OCI-M2 (cell line): ENCODE measurements around the gene SNX13.
"Not testable (repeated sequence)": the region's sequence is repeated elsewhere in the genome, so short reads cannot be mapped to it uniquely, and the experiment has no call there.

Experiments used
- DNase-seq: peaks from one replicate; lab custom pipeline; 2025; ENCODE audit not compliant: unreplicated experiment; lab: John Stamatoyannopoulos, UW

SNX13 gene

DNA sequence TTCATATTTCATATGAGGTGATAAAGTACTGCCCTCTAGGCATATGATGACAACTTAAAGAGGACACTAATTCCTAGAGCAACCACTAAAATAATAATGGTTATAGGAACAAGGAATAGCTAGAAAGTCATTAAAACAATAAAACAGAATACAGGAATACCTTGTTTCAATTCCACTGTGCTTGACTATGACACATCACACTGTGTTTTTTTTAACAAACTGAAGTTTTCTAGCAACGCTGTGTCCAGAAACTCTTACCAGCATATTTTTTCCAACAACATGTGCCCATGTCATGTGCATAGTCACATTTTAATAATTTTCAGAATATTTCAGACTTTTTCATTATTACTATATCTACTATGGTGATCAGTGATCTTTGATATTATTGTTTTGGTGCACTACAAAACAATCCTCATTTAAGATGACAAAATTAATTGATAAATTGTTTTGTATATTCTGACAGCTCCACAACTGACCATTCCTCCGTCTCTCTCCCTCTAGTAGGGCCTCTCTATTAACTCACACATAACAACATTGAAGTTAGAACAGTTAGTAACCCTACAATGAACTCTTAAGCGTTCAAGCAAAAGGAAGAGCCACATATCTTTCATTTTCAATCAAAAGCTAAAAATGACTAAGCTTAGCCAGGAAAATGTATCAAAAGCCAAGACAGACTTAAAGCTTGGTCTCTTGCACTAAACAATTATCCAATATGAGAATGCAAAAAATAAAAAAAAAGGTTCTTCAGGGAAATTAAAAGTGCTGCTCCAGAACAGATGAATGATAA lies 85.8 kb downstream of the SNX13 start:
- no peak for DNase-seq

DNA sequence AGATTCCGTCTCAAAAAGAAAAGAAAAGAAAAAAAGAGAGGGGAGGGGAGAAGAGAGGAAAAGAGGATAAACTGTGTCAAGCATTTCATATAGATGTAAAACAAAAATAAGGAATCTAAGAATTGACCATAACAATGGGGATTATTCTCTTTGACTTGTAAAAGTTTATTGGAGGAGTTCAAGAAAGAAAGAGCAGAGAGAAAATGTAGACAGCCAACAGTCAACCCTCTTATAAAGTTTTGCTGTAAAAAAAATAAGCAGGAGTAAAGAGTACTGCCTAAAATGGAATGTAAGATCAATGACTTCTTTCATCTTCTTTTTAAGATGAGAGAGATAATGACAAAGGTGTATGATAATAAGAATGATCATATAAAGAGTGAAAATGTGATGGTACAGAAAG lies 87.9 kb downstream of the SNX13 start:
- no peak for DNase-seq

DNA sequence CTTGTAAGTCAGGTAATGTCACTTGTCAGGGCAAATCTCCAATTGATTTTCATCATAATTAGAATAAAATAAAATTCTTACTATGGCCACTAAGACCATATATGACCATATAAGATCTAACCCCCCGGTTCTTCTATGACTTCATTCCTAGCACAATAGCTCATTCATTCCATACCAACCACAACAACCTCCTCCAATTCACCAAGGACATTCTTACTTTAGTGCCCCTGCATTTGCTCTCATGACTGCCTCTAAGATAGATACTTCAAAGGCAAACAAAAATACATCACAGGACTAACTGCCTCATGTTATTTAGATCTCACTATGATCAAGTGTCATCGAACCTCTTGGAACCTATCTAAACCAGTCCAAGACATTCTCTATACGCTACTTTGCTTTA lies 90.8 kb downstream of the SNX13 start:
- no peak for DNase-seq

DNA sequence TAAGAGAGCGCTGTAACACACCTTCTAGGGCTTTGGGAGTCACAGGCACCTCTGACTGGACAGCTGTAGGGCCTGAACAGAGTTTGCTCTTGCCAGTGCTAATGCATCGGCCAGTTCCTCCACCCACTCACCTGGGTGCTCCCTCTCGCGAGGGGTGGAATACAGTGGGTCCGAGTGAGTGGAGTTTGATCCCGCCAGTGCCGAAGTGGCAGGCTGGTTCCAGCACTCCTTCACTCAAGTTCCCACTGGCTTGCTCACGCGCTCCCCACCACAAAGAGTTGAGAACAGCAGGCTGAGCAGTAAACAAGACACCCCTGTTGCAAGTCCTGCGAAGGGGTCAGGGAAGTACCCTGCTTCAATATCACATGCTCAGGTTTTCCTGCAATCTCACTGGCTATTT lies 91.8 kb downstream of the SNX13 start:
- DNase-seq: no peak

DNA sequence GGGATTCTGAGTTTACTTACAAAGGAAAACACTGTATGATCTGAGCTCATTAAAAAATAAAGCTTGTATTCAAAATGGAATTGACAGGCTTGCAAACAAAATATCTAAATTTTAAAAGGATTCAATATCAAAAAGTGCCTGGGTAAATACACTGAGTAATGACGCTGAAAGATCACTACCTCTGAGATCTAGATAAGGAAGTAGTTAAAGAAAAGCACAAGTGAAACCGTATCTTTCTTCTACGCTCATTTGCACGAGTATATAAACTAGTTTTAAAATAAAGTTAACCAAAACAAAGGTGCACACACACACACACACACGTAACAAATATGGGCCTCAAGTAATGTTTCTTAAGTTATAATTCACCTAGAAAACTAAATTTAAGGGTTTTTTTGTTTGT lies 93.4 kb downstream of the SNX13 start:
- DNase-seq: no peak

DNA sequence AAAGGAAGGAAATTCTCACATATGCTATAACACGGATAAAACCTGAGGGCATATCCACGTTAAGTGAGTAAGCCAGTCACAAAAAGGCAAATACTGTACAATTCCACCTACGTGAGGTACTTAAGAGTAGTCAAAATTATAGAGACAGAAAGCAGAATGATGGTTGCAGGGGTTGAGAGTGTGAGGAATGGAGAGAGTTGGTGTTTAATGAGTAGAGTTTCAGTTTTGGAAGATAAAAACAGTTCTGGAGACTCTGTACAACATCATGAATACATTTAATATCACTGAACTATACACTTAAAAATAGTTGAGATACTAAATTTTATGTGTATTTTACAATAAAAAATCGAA lies 95.1 kb downstream of the SNX13 start:
- DNase-seq: no peak

DNA sequence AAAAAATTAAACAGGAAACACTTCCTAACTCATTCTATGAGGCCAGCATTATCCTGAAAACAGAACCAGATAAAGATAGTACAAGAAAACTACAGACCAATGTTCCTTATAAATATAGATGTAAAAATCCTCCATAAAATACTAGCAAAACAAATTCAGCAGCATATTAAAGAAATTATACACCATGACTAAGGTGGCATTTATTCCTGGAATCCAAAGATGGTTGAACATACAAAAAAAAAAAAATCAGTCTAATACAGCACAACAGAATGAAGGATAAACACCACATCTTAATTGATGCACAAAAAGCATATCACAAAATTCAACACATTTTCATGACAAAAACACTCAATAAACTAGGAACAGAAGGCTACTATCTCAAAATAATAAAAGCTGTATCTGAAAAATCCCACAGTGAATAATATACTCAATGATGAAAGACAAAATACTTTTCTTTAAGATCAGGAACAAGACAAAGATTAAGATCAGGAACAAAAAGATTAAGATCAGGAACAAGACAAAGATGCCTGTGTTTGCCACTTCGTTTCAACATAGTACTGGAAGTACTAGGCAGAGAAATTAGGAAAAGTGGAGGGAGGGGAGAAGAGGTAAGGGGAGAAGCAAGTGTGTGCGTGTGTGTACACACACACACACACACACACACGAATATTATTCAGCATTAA lies 95.6 kb downstream of the SNX13 start:
- no peak for DNase-seq

DNA sequence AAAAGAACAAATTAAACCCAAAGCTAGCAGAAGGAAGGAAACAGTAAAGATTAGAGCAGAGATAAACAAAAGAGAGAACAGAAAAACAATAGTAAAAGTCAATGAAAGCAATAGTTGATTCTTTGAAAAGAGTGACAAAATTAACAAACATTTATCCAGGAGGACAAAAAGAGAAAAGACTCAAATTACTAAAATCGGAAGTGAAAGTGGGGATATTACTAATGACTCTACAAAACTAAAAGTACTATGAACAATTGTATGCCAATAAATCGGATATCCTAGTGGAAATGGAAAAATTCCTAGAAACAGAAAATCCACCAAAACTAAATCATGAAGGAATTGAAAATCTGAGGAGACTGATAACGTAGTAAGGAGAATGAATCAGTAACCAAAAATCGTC lies 96.3 kb downstream of the SNX13 start:
- no peak for DNase-seq

DNA sequence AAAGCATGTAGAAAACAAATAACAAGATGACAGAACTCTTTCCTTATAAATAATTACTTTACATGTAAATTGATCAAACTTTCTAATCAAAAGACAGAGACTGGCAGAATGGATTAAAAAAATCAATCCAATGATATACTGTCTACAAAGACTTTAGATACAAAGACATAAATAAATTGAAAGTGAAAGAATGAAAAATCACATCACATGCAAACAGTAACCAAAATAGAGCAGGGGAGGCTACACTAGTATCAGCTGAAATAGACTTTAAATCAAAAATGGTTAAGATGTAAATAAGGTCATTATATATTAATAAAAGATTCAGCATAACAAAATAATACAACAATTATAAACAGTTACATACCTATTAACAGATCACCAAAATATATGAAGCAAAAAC lies 97.3 kb downstream of the SNX13 start:
- DNase-seq: no peak

DNA sequence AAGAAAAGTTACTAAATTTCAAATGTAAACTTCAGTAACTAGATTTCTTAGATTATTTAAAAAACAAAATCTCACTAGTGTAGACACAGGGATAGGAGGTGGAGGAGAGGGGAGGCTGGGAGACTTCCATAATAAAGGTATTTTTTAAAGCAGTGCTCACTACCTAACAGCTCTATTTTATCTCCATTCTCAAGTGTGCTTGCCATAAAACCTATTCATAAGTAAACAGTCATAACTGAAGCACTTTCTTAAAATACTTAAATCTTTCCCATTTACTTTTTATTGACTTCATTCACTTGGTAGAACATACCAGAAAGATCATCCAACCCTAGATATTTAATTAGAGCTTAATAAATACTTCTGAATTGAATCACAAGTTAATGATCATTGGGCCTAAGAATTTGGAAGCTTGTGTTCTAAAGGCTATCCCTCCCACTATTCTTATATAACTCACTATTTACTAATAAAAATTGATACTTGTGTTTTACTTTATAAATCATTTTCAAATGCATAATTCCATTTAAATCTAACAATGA lies 107.4 kb downstream of the SNX13 start:
- DNase-seq: no peak

DNA sequence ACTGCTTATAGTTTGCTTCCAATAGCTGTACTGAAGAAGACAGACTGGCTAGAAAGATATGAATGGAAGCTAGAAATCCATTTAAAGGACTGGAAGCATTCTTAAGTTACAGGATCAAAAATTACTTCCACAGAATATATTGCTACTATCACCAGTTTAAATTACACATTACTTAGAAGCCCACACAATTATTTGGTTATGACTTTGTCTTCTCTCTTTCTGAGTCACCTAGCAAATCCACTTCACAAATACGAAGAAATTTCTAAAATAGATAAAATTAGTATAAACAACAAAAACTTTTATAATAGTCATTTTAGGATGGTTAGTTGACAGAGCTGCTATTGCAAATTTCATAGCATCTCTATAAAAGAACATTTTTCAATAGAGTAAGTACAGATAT lies 108.1 kb downstream of the SNX13 start:
- no peak for DNase-seq

DNA sequence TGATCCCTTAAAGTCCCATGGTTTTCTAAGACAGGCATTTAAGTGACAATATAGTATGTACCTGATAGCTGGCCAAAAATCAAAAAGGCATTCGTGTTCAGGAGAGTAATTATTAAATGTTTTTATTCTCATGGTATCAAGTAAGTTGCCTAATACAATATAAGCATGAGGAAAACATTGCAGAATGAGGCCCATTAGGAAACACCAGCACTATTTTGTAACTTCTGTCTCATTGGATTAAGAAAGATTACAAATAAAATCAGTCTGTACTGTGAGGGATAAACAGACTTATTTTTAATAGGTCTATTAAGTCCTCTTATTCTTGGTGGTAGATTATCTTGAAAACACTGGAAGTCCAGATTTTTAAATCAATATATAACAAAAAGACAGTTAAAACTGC lies 110.1 kb downstream of the SNX13 start:
- no peak for DNase-seq

DNA sequence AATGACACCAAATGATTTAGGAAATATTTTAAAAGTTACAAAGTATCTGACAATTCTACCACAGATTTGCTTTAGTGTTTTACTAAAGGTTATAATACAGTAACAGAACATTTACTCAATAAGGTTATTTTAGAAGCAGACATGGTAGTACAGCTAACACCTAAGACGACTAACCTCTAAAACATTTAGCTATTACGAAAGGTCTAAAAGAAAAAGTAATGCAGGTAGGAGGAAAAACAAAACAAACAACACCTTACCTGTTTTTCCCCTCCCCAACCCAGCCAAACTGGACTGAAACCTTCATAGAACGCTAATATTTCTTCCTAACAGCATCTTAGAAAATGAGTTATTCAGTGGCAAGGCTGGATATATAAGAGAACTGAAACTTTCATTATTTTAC lies 111.3 kb downstream of the SNX13 start:
- no peak for DNase-seq

DNA sequence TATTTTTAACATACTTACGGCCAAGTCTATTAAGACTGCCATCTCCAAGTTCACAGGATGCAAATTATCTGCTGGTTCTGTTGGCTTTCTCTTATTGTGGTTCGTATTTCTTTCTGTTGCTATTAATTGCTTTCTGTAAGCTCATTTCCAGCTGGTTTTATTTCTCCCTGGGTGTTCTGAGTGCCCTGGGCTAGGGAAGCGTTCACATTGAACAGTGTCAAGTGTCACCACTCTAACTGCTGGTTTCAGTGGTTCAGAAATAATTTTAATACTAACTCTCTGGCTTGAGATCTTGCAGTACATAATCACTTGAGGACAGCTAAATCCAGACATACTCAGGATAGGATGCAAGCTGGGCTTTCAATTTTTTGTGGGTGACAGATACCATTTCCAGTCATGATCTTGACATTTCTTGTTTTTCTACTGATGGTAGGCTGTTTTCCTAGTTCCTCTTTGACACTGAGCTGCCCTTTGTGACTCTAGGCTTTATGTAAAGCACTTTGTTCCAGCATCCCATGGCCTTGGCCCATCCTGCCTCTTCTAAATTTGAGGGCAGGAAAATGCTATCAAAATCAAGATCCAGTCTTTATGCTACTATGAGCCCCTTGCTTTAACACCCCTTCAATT lies 117.6 kb downstream of the SNX13 start:
- no peak for DNase-seq

DNA sequence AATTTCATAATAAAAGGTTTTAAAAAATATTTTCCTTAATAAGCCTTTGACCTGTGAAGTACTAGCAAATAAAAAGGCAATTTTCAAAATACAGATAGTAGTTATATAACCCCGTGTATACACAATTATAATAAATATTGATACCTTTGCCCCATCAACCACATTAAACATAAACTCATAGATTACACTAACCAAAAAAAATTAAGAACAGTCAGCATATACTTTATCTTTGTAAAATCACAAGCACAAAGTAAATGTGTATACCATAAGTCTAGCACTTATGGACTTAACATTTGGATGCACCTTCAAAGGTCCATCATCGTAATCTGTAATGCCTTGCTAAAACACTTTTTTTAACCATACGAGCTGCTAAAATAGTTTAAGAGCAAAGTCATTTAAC lies 123.4 kb downstream of the SNX13 start:
- DNase-seq: no peak

DNA sequence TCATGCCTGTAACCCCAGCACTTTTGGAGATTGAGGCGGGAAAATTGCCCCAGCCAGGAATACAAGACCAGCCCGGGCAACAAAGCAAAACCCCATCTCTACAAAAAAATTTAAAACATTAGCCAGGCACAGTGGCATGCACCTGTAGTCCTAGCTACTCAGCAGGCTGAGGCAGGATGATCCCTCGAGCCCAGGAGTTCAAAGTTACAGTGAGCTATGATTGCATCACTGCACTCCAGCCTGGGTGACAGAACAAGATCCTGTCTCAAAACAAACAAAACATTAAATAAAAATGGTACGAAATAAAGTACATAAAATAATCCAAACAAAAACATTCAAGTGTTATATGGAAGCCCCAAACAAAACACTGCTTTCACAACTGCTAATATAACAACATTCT lies 125.0 kb downstream of the SNX13 start:
- DNase-seq: no peak

DNA sequence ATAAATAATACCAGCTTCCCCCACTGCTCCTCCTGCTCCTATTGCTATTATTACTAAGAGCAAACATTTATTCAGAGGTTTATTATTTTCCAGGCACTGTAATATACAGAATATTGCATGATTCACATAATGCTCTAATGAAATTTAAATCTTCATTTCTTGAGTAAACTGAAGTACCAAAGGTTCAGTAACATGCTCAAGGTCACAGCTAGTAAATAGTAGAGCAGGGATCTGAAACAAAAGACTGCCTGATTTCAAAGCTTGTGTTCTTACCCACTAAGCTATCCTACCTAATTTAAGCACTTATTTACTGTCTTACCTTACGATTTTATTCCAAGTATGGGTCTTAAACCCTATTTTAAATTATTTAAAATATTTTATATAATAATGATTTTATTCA lies 126.2 kb downstream of the SNX13 start:
- DNase-seq: no peak

DNA sequence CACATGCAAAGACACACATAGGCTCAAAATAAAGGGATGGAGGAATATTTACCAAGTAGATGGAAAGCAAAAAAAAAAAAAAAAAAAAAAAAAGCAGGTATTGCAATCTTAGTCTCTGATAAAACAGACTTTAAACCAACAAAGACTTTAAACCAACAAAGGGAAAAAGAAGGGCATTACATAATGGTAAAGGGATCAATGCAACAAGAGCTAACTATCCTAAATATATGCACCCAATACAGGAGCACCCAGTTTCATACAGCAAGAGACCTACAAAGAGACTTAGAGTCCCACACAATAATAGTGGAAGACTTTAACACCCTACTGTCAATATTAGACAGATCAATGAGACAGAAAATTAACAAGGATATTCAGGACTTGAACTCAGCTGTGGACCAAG lies 131.1 kb downstream of the SNX13 start:
- DNase-seq: not testable (repeated sequence)

DNA sequence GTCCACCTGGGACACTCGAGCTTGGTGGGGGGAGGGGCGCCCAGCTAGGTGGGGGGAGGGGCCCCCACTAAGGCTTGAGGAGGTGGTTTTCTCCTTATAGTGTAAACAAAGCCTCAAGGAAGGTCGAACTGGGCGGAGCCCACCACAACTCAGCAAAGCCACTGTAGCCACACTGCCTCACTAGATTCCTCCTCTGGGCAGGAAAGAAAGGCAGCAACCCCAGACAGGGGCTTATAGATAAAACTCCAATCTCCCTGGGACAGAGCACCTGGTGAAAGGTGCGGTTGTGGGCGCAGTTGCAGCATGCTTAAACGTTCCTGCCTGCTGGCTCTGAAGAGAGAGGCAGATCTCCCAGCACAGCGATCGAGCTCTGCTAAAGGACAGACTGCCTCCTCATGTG lies 133.1 kb downstream of the SNX13 start:
- no peak for DNase-seq

DNA sequence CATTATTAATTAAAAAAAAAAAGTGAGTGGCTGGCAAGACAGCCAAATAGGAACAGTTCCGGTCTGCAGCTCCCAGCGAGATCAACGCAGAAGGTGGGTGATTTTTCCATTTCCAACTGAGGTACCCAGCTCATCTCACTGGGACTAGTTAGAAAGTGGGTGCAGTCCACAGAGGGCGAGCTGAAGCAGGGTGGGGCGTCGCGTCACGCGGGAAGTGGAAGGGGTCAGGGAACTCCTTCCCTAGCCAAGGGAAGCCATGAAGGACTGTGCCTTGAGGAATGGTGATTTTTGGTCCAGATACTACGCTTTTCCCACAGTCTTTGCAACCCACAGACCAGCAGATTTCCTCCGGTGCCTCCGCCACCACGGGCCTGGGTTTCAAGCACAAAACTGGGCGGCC lies 133.7 kb downstream of the SNX13 start:
- DNase-seq: no peak

DNA sequence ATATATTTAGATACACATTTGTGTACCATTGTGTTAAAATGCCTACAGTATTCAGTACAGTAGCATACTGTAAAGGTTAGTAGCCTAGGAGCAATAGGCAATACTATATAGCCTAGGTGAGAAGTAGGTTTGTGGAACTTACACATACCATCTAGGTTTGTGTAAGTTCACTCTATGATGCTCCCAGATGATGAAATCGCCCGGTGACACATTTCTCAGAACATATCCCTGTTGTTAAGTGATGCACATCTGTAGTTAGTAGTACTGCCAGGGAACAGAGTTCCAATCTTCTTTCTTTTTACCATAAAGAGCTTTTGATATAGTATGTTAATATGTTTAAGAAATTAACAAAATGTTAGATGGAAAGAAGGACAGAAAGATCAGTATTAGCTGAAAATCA lies 138.2 kb downstream of the SNX13 start:
- DNase-seq: no peak
